Calu3 (cell line): ENCODE results near the gene PLPPR2. TPM values are rescaled to one million over a fixed set of nuclear protein-coding genes. Genes with fewer than 3 reads are reported as not detected.
A peak's percentile ranks its signal among the peaks of the same experiment; 100 is the strongest.
"Not testable (repeated sequence)": the region's sequence is repeated elsewhere in the genome, so short reads cannot be mapped to it uniquely, and the experiment has no call there.

Experiments
- BruUV-seq: library from RNA; stranded (reverse); fragments of 400-500 nt; replicated peaks from 2 replicates; lab custom pipeline; 2021; lab: Mats Ljungman, UMichigan
- CTCF ChIA-PET: fragments of 300-600 bp; sonication (Branson Sonifier 250); formaldehyde crosslinking; loops from one replicate; lab custom pipeline; 2022; ENCODE audit warnings: antibody characterized with exemption; lab: Charles Lee
- DNase-seq: peaks from one replicate; pipeline ENCODE4 v3.0.0; 2022
- H3K27ac Mint-ChIP-seq: one replicate; pipeline ENCODE4 v1.8.0; 2022; ENCODE audit warnings: mixed read lengths; ENCODE audit not compliant: unreplicated experiment
- H3K27me3 Mint-ChIP-seq: one replicate; pipeline ENCODE4 v1.8.0; 2022; ENCODE audit warnings: mixed read lengths; ENCODE audit not compliant: unreplicated experiment
- H3K36me3 Mint-ChIP-seq: one replicate; pipeline ENCODE4 v1.8.0; 2022; ENCODE audit warnings: mild to moderate bottlenecking, moderate library complexity, mixed read lengths; ENCODE audit not compliant: insufficient read depth, unreplicated experiment
- H3K4me1 Mint-ChIP-seq: one replicate; pipeline ENCODE4 v1.8.0; 2022; ENCODE audit warnings: mild to moderate bottlenecking, low read depth, mixed read lengths; ENCODE audit not compliant: unreplicated experiment
- H3K4me3 Mint-ChIP-seq: one replicate; pipeline ENCODE4 v1.8.0; 2022; ENCODE audit warnings: mild to moderate bottlenecking, low read depth, moderate library complexity, mixed read lengths; ENCODE audit not compliant: unreplicated experiment
- H3K9me3 Mint-ChIP-seq: one replicate; pipeline ENCODE4 v1.8.0; 2022; ENCODE audit warnings: low read depth, mixed read lengths; ENCODE audit not compliant: unreplicated experiment
- intact Hi-C: fragments of 100-400 bp; cut with micrococcal nuclease; formaldehyde crosslinking; loops from one replicate; pipeline ENCODE4 v1.10.0; 2022; ENCODE audit not compliant: unreplicated experiment
- total RNA-seq: library from RNA; stranded (reverse); gene quantifications from 2 replicates; pipeline ENCODE4 v1.2.3, GENCODE V29; 2022
- TF ChIP-seq, protein P1 (sequence below): fragments of 200-600 bp; IDR thresholded peaks from one replicate; pipeline ENCODE4 v1.8.0; 2022; ENCODE audit warnings: antibody characterized with exemption; ENCODE audit not compliant: unreplicated experiment

The PLPPR2 gene
- total RNA-seq, 1 experiment from 2014 or later = 7.8 TPM

DNA sequence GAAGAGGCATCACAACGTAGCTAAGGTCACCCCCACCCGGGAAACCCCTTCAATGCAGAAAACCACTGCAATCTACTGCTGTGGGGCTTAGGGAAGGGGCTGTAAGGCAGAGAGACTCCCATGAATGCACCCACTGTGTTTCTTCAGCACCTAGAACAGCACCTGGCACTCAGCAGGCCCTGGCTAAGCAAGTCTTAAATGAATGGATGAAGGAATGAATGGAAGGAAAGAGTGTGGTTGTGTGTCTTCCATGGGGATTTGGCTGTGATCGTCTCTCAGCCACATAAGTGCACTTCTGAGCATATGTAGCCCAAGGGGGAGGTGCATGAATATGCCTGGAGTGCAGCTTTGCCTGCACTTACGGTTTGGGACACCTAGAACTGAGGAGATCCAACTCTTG, 6.1 kb upstream of the PLPPR2 start:
- H3K9me3 Mint-ChIP-seq = no peaks in the 10 kb centered on the region
- no peaks in the 10 kb centered on the region for H3K27me3 Mint-ChIP-seq
- no peak overlapping the region for H3K27ac Mint-ChIP-seq
- DNase-seq = no peak
- CTCF ChIA-PET = no interaction called here
- TF ChIP-seq, protein P1, sequence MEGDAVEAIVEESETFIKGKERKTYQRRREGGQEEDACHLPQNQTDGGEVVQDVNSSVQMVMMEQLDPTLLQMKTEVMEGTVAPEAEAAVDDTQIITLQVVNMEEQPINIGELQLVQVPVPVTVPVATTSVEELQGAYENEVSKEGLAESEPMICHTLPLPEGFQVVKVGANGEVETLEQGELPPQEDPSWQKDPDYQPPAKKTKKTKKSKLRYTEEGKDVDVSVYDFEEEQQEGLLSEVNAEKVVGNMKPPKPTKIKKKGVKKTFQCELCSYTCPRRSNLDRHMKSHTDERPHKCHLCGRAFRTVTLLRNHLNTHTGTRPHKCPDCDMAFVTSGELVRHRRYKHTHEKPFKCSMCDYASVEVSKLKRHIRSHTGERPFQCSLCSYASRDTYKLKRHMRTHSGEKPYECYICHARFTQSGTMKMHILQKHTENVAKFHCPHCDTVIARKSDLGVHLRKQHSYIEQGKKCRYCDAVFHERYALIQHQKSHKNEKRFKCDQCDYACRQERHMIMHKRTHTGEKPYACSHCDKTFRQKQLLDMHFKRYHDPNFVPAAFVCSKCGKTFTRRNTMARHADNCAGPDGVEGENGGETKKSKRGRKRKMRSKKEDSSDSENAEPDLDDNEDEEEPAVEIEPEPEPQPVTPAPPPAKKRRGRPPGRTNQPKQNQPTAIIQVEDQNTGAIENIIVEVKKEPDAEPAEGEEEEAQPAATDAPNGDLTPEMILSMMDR = no peak
- no TSS peak for BruUV-seq
- peaks cover 35% of the 10 kb centered on the region for H3K36me3 Mint-ChIP-seq
- no peak overlapping the region for H3K4me3 Mint-ChIP-seq
- peaks cover 15% of the 10 kb centered on the region for H3K4me1 Mint-ChIP-seq
- intact Hi-C loops = no loop called here

- not testable (repeated sequence) for H3K4me3 Mint-ChIP-seq
Observed at GRCh38 chr19:11354102-11354501, 1.1 kb upstream of the PLPPR2 start.

GRCh38 chr19:11356074-11356397, 804 bp downstream of the PLPPR2 start:
- DNase-seq = no peak
- BruUV-seq = no TSS peak
- peak overlapping the region; percentile 62 for H3K4me3 Mint-ChIP-seq
- CTCF ChIA-PET = interaction anchor here (0.6 kb wide), 1 partner anchor 10 kb away, joined by 3 read pairs; no protein-coding TSS in a partner anchor
- peaks cover 23% of the 10 kb centered on the region for H3K36me3 Mint-ChIP-seq
- TF ChIP-seq, protein P1 = no peak
- H3K27me3 Mint-ChIP-seq = peaks cover 37% of the 10 kb centered on the region
- H3K9me3 Mint-ChIP-seq = no peaks in the 10 kb centered on the region
- intact Hi-C loops = no loop called here
- peak overlapping the region; percentile 54 for H3K27ac Mint-ChIP-seq
- peaks cover 8% of the 10 kb centered on the region for H3K4me1 Mint-ChIP-seq

More at GRCh38 chr19:11354102-11354501, 1.1 kb upstream of the PLPPR2 start:
- DNase-seq, BruUV-seq, H3K4me1 Mint-ChIP-seq, H3K27ac Mint-ChIP-seq, CTCF ChIA-PET, H3K9me3 Mint-ChIP-seq, intact Hi-C loops: not testable (repeated sequence)
- peaks cover 28% of the 10 kb centered on the region for H3K27me3 Mint-ChIP-seq
- H3K36me3 Mint-ChIP-seq = peaks cover 23% of the 10 kb centered on the region

- peaks cover 27% of the 10 kb centered on the region for H3K36me3 Mint-ChIP-seq
- H3K4me1 Mint-ChIP-seq = peaks cover 8% of the 10 kb centered on the region
- H3K4me3 Mint-ChIP-seq = peak overlapping the region; percentile 62
- BruUV-seq = no TSS peak
- no peak for DNase-seq
- H3K9me3 Mint-ChIP-seq = no peaks in the 10 kb centered on the region
- intact Hi-C loops = no loop called here
- peaks cover 37% of the 10 kb centered on the region for H3K27me3 Mint-ChIP-seq
- CTCF ChIA-PET = no interaction called here
- H3K27ac Mint-ChIP-seq = no peak overlapping the region
- TF ChIP-seq, protein P1 = no peak
Observed at GRCh38 chr19:11356676-11357550, 1.7 kb downstream of the PLPPR2 start.

DNA sequence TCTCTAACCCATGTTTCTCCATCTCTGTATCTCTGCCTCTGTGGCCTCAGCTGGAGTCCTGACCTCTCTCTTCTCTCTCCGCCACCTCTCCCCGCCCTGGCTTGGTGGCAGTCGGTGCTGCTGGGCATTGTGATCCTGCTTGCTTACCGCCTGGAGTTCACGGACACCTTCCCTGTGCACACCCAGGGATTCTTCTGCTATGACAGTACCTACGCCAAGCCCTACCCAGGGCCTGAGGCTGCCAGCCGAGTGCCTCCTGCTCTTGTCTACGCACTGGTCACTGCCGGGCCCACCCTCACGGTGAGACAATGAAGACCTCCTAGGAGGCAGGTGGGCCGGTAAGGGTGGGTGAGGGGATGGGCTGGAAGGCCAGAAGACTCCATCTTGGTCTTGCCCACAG, 4.2 kb downstream of the PLPPR2 start:
- TF ChIP-seq, protein P1 = no peak
- Mint-ChIP-seq H3K4me1 (peaks cover 8% of the 10 kb centered on the region), H3K9me3 (no peaks in the 10 kb centered on the region), H3K4me3 (no peak overlapping the region), H3K27me3 (peaks cover 37% of the 10 kb centered on the region), H3K27ac (no peak overlapping the region), H3K36me3 (peaks cover 25% of the 10 kb centered on the region)
- intact Hi-C loops = no loop called here
- no TSS peak for BruUV-seq
- DNase-seq = no peak
- CTCF ChIA-PET = no interaction called here
